Astrocyte (in vitro differentiated cells and primary cell): ENCODE results near the gene THSD7B. TPM values are rescaled to one million over a fixed set of nuclear protein-coding genes. Genes with fewer than 3 reads are reported as not detected.

ENCODE experiments used
- DNase-seq: peaks from one replicate; pipeline ENCODE4 v3.0.0-alpha.2; 2010; ENCODE audit warnings: low read depth
- FAIRE-seq: peaks from 2 replicates; lab custom pipeline; 2011; peaks lifted over from hg19 to GRCh38; lab: Jason Lieb, UNC
- H2AFZ ChIP-seq: 2 replicates; pipeline ENCODE4 v1.6.0; 2012; ENCODE audit warnings: low read depth, low read length, inconsistent platforms
- H3K27ac ChIP-seq: 2 replicates; pipeline ENCODE4 v1.5.1; 2011; ENCODE audit warnings: low read depth, low read length, inconsistent platforms
- H3K27me3 ChIP-seq: 2 replicates; pipeline ENCODE4 v1.6.0; 2011; ENCODE audit warnings: low read length, inconsistent platforms; ENCODE audit not compliant: insufficient read depth
- H3K36me3 ChIP-seq: 2 replicates; pipeline ENCODE4 v1.5.1; 2011; ENCODE audit warnings: low read length, inconsistent platforms; ENCODE audit not compliant: insufficient read depth
- H3K4me1 ChIP-seq: 2 replicates; pipeline ENCODE4 v1.5.1; 2011; ENCODE audit warnings: low read length, inconsistent platforms; ENCODE audit not compliant: insufficient read depth
- H3K4me2 ChIP-seq: 2 replicates; pipeline ENCODE4 v1.6.0; 2012; ENCODE audit warnings: low read length, inconsistent platforms
- H3K4me3 ChIP-seq: 2 replicates; pipeline ENCODE4 v1.5.1; 2011; ENCODE audit warnings: low read depth, mild to moderate bottlenecking, low read length, inconsistent platforms; ENCODE audit not compliant: insufficient read depth
- H3K79me2 ChIP-seq: 2 replicates; pipeline ENCODE4 v1.6.0; 2012; ENCODE audit warnings: mild to moderate bottlenecking, low read length, inconsistent platforms; ENCODE audit not compliant: insufficient read depth
- H3K9ac ChIP-seq: 2 replicates; pipeline ENCODE4 v1.6.0; 2012; ENCODE audit warnings: mild to moderate bottlenecking, low read length, inconsistent platforms
- H3K9me3 ChIP-seq: 2 replicates; pipeline ENCODE4 v1.5.1; 2012; ENCODE audit warnings: low read depth, mild to moderate bottlenecking, low read length, inconsistent platforms; ENCODE audit not compliant: insufficient read depth
- H4K20me1 ChIP-seq: 2 replicates; pipeline ENCODE4 v1.6.0; 2012; ENCODE audit warnings: low read length, inconsistent platforms; ENCODE audit not compliant: insufficient read depth
- H3K27ac Mint-ChIP-seq: one replicate; pipeline ENCODE4 v1.8.0; 2021; ENCODE audit warnings: mild to moderate bottlenecking, mixed read lengths; ENCODE audit not compliant: unreplicated experiment
- H3K27me3 Mint-ChIP-seq: one replicate; pipeline ENCODE4 v1.8.0; 2021; ENCODE audit warnings: low read depth, mixed read lengths; ENCODE audit not compliant: unreplicated experiment
- H3K36me3 Mint-ChIP-seq: one replicate; pipeline ENCODE4 v1.8.0; 2021; ENCODE audit warnings: low read depth, mixed read lengths; ENCODE audit not compliant: unreplicated experiment
- H3K4me1 Mint-ChIP-seq: one replicate; pipeline ENCODE4 v1.8.0; 2021; ENCODE audit warnings: low read depth, mixed read lengths; ENCODE audit not compliant: unreplicated experiment
- H3K4me3 Mint-ChIP-seq: one replicate; pipeline ENCODE4 v1.8.0; 2021; ENCODE audit warnings: mild to moderate bottlenecking, moderate library complexity, mixed read lengths; ENCODE audit not compliant: unreplicated experiment
- H3K9me3 Mint-ChIP-seq: one replicate; pipeline ENCODE4 v1.8.0; 2021; ENCODE audit warnings: mild to moderate bottlenecking, mixed read lengths; ENCODE audit not compliant: unreplicated experiment
- EZH2 ChIP-seq: IDR thresholded peaks from 2 replicates; pipeline ENCODE4 v1.6.1; 2012; ENCODE audit warnings: mild to moderate bottlenecking, low read length, inconsistent platforms; ENCODE audit not compliant: insufficient read depth
- total RNA-seq: library from RNA; stranded (reverse); gene quantifications from 2 replicates; pipeline ENCODE4 v1.2.1, GENCODE V29; 2021
- TF ChIP-seq, protein P1 (sequence below): IDR thresholded peaks from 2 replicates; pipeline ENCODE4 v1.5.1; 2011; ENCODE audit warnings: low read depth, mild to moderate bottlenecking, inconsistent platforms, low read length, moderate library complexity; ENCODE audit not compliant: insufficient read depth

Gene THSD7B
- total RNA-seq, 1 donor from 2014 or later: 0.18 TPM

DNA sequence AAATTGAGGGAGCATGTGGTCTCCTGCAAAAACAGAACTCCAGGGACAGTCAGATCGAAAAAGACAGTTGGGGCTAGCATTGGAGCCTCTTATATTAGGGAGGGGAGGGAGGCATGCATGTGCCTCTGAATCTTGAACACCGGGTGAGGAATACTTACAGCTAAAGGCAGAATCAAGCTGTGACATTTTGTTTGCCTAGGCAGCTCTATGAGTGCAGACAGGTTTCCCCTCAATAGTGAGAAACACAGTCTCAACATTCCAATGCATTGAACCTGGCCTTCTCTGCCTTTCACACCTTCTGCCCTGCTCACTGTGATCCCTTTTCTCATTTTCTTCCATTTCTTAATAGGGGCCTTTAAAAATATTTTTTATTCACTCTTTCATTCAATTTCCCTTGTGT is 140.4 kb downstream of the THSD7B start:
- TF ChIP-seq, protein P1, sequence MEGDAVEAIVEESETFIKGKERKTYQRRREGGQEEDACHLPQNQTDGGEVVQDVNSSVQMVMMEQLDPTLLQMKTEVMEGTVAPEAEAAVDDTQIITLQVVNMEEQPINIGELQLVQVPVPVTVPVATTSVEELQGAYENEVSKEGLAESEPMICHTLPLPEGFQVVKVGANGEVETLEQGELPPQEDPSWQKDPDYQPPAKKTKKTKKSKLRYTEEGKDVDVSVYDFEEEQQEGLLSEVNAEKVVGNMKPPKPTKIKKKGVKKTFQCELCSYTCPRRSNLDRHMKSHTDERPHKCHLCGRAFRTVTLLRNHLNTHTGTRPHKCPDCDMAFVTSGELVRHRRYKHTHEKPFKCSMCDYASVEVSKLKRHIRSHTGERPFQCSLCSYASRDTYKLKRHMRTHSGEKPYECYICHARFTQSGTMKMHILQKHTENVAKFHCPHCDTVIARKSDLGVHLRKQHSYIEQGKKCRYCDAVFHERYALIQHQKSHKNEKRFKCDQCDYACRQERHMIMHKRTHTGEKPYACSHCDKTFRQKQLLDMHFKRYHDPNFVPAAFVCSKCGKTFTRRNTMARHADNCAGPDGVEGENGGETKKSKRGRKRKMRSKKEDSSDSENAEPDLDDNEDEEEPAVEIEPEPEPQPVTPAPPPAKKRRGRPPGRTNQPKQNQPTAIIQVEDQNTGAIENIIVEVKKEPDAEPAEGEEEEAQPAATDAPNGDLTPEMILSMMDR: no peak
- no peak for TF ChIP-seq EZH2
- no peaks in the 10 kb centered on the region for H3K36me3 ChIP-seq
- H3K4me3 ChIP-seq: no peak overlapping the region
- no peaks in the 10 kb centered on the region for H3K9me3 ChIP-seq
- no peaks in the 10 kb centered on the region for H3K4me1 ChIP-seq
- no peaks in the 10 kb centered on the region for H3K79me2 ChIP-seq
- no peak overlapping the region for H3K9ac ChIP-seq
- Mint-ChIP-seq H3K27ac (no peak overlapping the region), H3K36me3 (no peaks in the 10 kb centered on the region), H3K4me1 (peaks cover 14% of the 10 kb centered on the region), H3K9me3 (no peaks in the 10 kb centered on the region), H3K27me3 (no peaks in the 10 kb centered on the region), H3K4me3 (no peak overlapping the region)
- no peaks in the 10 kb centered on the region for H4K20me1 ChIP-seq
- no peak for FAIRE-seq
- no peaks in the 10 kb centered on the region for H3K27me3 ChIP-seq
- H3K27ac ChIP-seq: no peak overlapping the region
- H3K4me2 ChIP-seq: no peak overlapping the region
- no peak overlapping the region for H2AFZ ChIP-seq
- DNase-seq: no peak

DNA sequence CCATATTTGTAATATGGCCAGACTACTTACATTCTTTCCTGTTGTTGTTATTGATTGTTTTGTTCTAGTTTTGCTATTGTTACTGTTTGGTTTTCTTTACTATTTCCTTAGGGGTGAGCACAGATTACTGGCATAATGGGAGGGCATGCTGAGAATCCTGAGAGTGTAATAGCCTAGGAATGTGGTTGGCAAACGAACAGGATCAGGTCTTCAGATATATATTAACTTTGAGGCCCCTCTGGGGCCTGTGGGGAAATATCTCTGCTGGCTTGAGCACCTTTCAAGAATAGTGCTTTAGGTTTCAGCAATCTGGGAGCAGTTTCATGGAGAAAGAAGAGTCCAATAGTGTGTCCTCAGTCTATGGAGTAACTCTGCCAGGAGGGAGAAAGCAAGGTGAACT is 144.4 kb downstream of the THSD7B start:
- H3K9me3 ChIP-seq: no peaks in the 10 kb centered on the region
- no peaks in the 10 kb centered on the region for H3K36me3 ChIP-seq
- FAIRE-seq (no peak), DNase-seq (no peak)
- Mint-ChIP-seq H3K36me3 (peaks cover 2% of the 10 kb centered on the region), H3K27ac (no peak overlapping the region), H3K4me1 (peaks cover 8% of the 10 kb centered on the region), H3K27me3 (no peaks in the 10 kb centered on the region), H3K4me3 (no peak overlapping the region), H3K9me3 (peaks cover 3% of the 10 kb centered on the region)
- H2AFZ ChIP-seq: no peak overlapping the region
- TF ChIP-seq EZH2: no peak
- TF ChIP-seq, protein P1: no peak
- no peaks in the 10 kb centered on the region for H3K27me3 ChIP-seq
- no peak overlapping the region for H3K4me2 ChIP-seq
- H4K20me1 ChIP-seq: no peaks in the 10 kb centered on the region
- no peak overlapping the region for H3K4me3 ChIP-seq
- no peaks in the 10 kb centered on the region for H3K4me1 ChIP-seq
- no peak overlapping the region for H3K9ac ChIP-seq
- no peaks in the 10 kb centered on the region for H3K79me2 ChIP-seq
- H3K27ac ChIP-seq: no peak overlapping the region

DNA sequence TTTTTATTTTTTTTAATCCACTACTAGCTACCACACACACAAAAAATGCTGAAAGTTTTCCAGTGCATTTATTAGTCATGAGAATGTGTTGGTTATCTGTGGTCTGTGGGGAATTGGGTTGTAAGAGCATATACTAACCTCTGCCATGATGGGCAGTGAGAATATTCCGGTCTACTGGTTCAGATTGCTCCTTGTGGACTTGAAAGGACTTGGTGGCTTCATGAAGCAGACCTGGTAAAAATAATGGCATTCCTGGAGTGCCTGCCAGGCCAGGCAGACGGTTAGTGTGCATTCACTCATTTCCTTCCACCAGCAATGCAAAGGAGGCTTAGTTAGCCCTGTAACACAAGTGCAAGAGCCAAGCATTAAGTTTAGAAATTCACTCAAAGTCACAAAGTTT is 150.8 kb downstream of the THSD7B start:
- Mint-ChIP-seq H3K27me3 (no peaks in the 10 kb centered on the region), H3K4me1 (peaks cover 20% of the 10 kb centered on the region), H3K36me3 (peaks cover 2% of the 10 kb centered on the region), H3K9me3 (peaks cover 3% of the 10 kb centered on the region), H3K27ac (peak overlapping the region; percentile 41), H3K4me3 (no peak overlapping the region)
- Histone ChIP-seq H3K4me3 (no peak overlapping the region), H3K27ac (no peak overlapping the region), H3K9ac (no peak overlapping the region), H3K79me2 (no peaks in the 10 kb centered on the region), H3K36me3 (no peaks in the 10 kb centered on the region), H3K27me3 (no peaks in the 10 kb centered on the region), H3K4me1 (no peaks in the 10 kb centered on the region), H2AFZ (no peak overlapping the region), H3K9me3 (no peaks in the 10 kb centered on the region), H4K20me1 (no peaks in the 10 kb centered on the region), H3K4me2 (no peak overlapping the region)
- TF ChIP-seq, protein P1: no peak
- no peak for TF ChIP-seq EZH2
- FAIRE-seq (no peak), DNase-seq (no peak)
